HUES6 (cell line): Measurements from ENCODE around the gene PCBP3.
"Not testable (repeated sequence)": the region's sequence is repeated elsewhere in the genome, so short reads cannot be mapped to it uniquely, and the experiment has no call there.

ENCODE experiments used
- H3K27ac ChIP-seq: 2 replicates; pipeline ENCODE4 v1.7.0; 2013; ENCODE audit warnings: low read depth, mild to moderate bottlenecking, low read length, inconsistent platforms
- H3K27me3 ChIP-seq: 2 replicates; pipeline ENCODE4 v1.6.1; 2013; ENCODE audit warnings: low read length; ENCODE audit not compliant: control insufficient read depth, insufficient read depth
- H3K36me3 ChIP-seq: 2 replicates; pipeline ENCODE4 v1.6.1; 2013; ENCODE audit warnings: low read length; ENCODE audit not compliant: control insufficient read depth, insufficient read depth
- H3K4me1 ChIP-seq: 2 replicates; pipeline ENCODE4 v1.6.1; 2013; ENCODE audit warnings: low read length; ENCODE audit not compliant: control insufficient read depth, insufficient read depth
- H3K4me3 ChIP-seq: 2 replicates; pipeline ENCODE4 v1.5.1; 2013; ENCODE audit warnings: low read depth, low read length
- H3K9ac ChIP-seq: one replicate; pipeline ENCODE4 v1.6.1; 2013; ENCODE audit warnings: mild to moderate bottlenecking, low read length
- H3K9me3 ChIP-seq: 2 replicates; pipeline ENCODE4 v1.6.1; 2013; ENCODE audit warnings: low read depth, low read length; ENCODE audit not compliant: control insufficient read depth, insufficient read depth

PCBP3 gene

GRCh38 chr21:45852386-45852785, 208.9 kb downstream of the PCBP3 start:
- H3K36me3 ChIP-seq, H3K9ac ChIP-seq, H3K4me3 ChIP-seq, H3K27ac ChIP-seq, H3K9me3 ChIP-seq, H3K27me3 ChIP-seq: not testable (repeated sequence)
- H3K4me1 ChIP-seq: peaks cover 25% of the 10 kb centered on the region

GRCh38 chr21:45852886-45853400, 209.4 kb downstream of the PCBP3 start:
- no peaks in the 10 kb centered on the region for H3K9me3 ChIP-seq
- peaks cover 26% of the 10 kb centered on the region for H3K4me1 ChIP-seq
- no peaks in the 10 kb centered on the region for H3K36me3 ChIP-seq
- no peak overlapping the region for H3K4me3 ChIP-seq
- no peak overlapping the region for H3K27ac ChIP-seq
- no peak overlapping the region for H3K9ac ChIP-seq
- H3K27me3 ChIP-seq: no peaks in the 10 kb centered on the region

GRCh38 chr21:45853703-45854342, 210.3 kb downstream of the PCBP3 start:
- H3K4me1 ChIP-seq: peaks cover 26% of the 10 kb centered on the region
- H3K36me3 ChIP-seq: no peaks in the 10 kb centered on the region
- no peak overlapping the region for H3K9ac ChIP-seq
- no peak overlapping the region for H3K27ac ChIP-seq
- H3K9me3 ChIP-seq: no peaks in the 10 kb centered on the region
- no peak overlapping the region for H3K4me3 ChIP-seq
- no peaks in the 10 kb centered on the region for H3K27me3 ChIP-seq

- H3K27ac ChIP-seq: no peak overlapping the region
- H3K9ac ChIP-seq: no peak overlapping the region
- H3K4me3 ChIP-seq: no peak overlapping the region
- no peaks in the 10 kb centered on the region for H3K9me3 ChIP-seq
- H3K36me3 ChIP-seq: no peaks in the 10 kb centered on the region
- peaks cover 26% of the 10 kb centered on the region for H3K4me1 ChIP-seq
- no peaks in the 10 kb centered on the region for H3K27me3 ChIP-seq
These were observed 211.2 kb downstream of the PCBP3 start for GRCh38 chr21:45854690-45855247.

- Histone ChIP-seq H3K27ac (no peak overlapping the region), H3K27me3 (no peaks in the 10 kb centered on the region), H3K4me3 (no peak overlapping the region)
These were observed 211.8 kb downstream of the PCBP3 start for GRCh38 chr21:45855248-45855811.

GRCh38 chr21:45856442-45856841, 212.9 kb downstream of the PCBP3 start:
- Histone ChIP-seq H3K9me3 (no peaks in the 10 kb centered on the region), H3K27ac (no peak overlapping the region), H3K4me3 (no peak overlapping the region), H3K27me3 (no peaks in the 10 kb centered on the region), H3K36me3 (no peaks in the 10 kb centered on the region), H3K4me1 (peaks cover 26% of the 10 kb centered on the region), H3K9ac (no peak overlapping the region)

More at GRCh38 chr21:45855248-45855811, 211.8 kb downstream of the PCBP3 start:
- Histone ChIP-seq H3K9ac (no peak overlapping the region), H3K9me3 (no peaks in the 10 kb centered on the region), H3K36me3 (no peaks in the 10 kb centered on the region), H3K4me1 (peaks cover 26% of the 10 kb centered on the region)

DNA sequence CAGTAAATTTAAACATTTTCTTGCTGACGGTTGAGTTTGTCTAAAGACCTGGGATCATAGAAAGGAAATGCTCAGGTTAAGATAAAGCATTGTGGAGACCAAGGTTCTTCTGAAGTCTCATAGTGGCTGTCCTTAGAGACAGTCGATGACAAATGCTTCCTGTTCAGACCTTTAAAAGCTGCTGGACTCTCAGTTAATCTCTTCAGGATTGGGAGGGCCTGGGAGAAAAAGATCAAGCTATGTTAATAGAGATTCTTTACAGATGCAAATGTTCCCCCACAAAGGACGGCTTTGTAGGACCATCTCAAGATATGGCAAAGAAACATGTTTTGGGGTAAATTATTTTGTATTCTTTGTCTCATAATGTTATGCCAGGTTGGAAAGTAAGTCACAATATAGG, 213.4 kb downstream of the PCBP3 start:
- Histone ChIP-seq H3K9ac (no peak overlapping the region), H3K27ac (no peak overlapping the region), H3K27me3 (no peaks in the 10 kb centered on the region)

DNA sequence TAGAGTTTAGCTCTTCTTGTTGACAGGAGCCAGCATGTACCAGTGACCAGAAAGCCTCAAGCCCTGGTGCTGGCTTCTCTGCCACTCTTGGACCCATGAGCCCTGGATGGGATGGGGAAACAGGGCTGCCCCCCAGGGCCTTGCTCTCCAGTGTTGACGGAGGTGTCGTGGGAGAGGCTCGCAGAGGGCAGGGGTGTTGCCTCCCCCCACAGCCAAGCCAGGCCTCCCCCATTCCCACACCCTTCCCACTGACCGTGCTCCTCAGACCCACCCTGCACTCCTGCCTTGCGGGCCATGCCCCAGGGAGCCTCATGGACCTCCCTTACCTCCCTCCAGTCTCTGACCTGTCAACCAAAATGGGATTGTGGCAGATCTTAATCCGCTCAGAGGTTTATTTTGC, 214.2 kb downstream of the PCBP3 start:
- peaks cover 26% of the 10 kb centered on the region for H3K4me1 ChIP-seq
- no peak overlapping the region for H3K9ac ChIP-seq
- H3K27me3 ChIP-seq: no peaks in the 10 kb centered on the region
- no peaks in the 10 kb centered on the region for H3K36me3 ChIP-seq
- H3K9me3 ChIP-seq: no peaks in the 10 kb centered on the region
- H3K4me3 ChIP-seq: no peak overlapping the region
- H3K27ac ChIP-seq: no peak overlapping the region

More for the DNA sequence above, 213.4 kb downstream of the PCBP3 start:
- peaks cover 26% of the 10 kb centered on the region for H3K4me1 ChIP-seq
- no peaks in the 10 kb centered on the region for H3K9me3 ChIP-seq
- H3K4me3 ChIP-seq: no peak overlapping the region
- no peaks in the 10 kb centered on the region for H3K36me3 ChIP-seq

DNA sequence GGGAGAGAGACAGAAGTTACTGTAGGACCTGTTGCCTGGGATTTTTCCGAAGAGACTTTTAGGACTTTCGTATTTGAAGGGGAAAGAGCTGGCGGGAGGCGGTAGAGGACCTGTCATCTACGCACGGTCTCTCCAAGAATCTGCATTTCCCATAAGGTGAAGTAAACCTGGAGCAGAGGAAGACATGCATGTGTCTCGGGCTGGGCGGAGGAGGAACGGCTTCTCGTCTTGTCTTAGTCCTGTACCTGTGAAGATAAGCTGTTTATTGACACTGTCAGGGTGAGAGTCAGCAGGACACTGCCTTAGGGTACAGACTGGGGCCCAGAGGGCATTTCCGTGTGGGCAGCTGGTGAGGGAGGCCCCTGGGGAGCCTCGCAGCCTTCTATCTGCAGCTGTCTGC, 214.7 kb downstream of the PCBP3 start:
- H3K4me1 ChIP-seq: peaks cover 26% of the 10 kb centered on the region
- H3K9me3 ChIP-seq: no peaks in the 10 kb centered on the region
- H3K27ac ChIP-seq: no peak overlapping the region
- no peak overlapping the region for H3K4me3 ChIP-seq
- no peak overlapping the region for H3K9ac ChIP-seq
- no peaks in the 10 kb centered on the region for H3K36me3 ChIP-seq
- no peaks in the 10 kb centered on the region for H3K27me3 ChIP-seq

DNA sequence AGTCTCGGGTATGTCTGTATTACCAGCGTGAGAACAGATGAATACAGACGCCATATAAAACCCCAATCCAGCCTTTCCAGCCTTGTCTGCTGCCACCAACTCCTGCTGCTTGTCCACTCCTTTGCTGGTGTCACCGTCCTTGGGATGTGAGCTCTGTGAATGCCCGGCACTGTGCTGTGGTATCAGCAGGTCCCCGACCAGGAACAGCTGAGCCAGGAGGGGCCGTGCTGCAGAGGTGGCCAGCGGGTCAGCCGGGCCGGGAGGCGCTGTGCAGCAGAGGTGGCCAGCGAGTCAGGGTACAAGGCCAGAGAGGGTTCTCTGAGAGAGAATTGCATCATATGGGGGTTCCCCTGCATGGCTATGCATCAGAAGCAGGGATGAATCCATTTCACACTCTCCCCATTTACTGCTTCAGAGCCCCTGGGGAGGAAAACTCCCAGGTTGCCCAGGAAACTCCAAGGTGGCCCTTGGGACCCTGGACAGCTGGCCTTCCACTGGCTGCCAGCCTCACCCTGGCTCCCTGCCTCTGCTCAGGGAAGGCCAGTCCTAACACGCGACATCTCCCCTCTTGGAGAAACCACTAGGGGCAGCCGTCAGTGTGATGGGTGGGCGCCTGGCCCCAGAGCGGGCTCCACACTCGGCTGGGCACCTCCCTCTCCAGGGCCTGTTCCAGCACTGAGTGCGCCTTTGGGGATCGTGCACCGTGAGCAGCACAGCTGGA, 215.7 kb downstream of the PCBP3 start:
- Histone ChIP-seq H3K27me3 (no peaks in the 10 kb centered on the region), H3K9ac (no peak overlapping the region), H3K9me3 (no peaks in the 10 kb centered on the region), H3K36me3 (no peaks in the 10 kb centered on the region), H3K27ac (no peak overlapping the region), H3K4me3 (no peak overlapping the region), H3K4me1 (peaks cover 26% of the 10 kb centered on the region)
